ENCODE measurements around the gene PDK2. TPM values are rescaled to one million over a fixed set of nuclear protein-coding genes. Genes with fewer than 3 reads are reported as not detected.

PDK2 gene
- total and polyA plus RNA-seq, 12 donors, result 88.1 to 337 (median 225) TPM

- 95 to 96% methylated on average over 2 of the region's 2 CpGs for WGBS, 2 donors
- DNase-seq (no peak), ATAC-seq (no peak)
- Histone ChIP-seq H3K4me1 (peaks cover 26 to 58% (median 49%) of the 10 kb centered on the region in 9 donors), H3K27ac (peak overlapping the region in 7 of 10 donors; percentile 22 to 97 (median 91)), H3K4me3 (no peak overlapping the region), H3K27me3 (no peaks in the 10 kb centered on the region), H3K9me3 (peaks cover 0 to 4% (median 0%) of the 10 kb centered on the region in 11 donors), H3K36me3 (peaks cover 0 to 48% (median 20%) of the 10 kb centered on the region in 9 donors)
- TF ChIP-seq, protein P1, sequence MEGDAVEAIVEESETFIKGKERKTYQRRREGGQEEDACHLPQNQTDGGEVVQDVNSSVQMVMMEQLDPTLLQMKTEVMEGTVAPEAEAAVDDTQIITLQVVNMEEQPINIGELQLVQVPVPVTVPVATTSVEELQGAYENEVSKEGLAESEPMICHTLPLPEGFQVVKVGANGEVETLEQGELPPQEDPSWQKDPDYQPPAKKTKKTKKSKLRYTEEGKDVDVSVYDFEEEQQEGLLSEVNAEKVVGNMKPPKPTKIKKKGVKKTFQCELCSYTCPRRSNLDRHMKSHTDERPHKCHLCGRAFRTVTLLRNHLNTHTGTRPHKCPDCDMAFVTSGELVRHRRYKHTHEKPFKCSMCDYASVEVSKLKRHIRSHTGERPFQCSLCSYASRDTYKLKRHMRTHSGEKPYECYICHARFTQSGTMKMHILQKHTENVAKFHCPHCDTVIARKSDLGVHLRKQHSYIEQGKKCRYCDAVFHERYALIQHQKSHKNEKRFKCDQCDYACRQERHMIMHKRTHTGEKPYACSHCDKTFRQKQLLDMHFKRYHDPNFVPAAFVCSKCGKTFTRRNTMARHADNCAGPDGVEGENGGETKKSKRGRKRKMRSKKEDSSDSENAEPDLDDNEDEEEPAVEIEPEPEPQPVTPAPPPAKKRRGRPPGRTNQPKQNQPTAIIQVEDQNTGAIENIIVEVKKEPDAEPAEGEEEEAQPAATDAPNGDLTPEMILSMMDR (IDR thresholded peaks at IDR 0.05), result no peak
- intact Hi-C loops (cut with DNase I), result no loop called here
Measured at GRCh38 chr17:50066995-50067394, 28.2 kb upstream of the PDK2 start.

- Histone ChIP-seq H3K4me3 (no peak overlapping the region), H3K36me3 (peaks cover 0 to 58% (median 23%) of the 10 kb centered on the region in 9 donors), H3K4me1 (peaks cover 21 to 48% (median 39%) of the 10 kb centered on the region in 9 donors), H3K27ac (no peak overlapping the region), H3K9me3 (peaks cover 0 to 4% (median 0%) of the 10 kb centered on the region in 11 donors), H3K27me3 (no peaks in the 10 kb centered on the region)
- ATAC-seq (no peak), DNase-seq (no peak)
- intact Hi-C loops (cut with DNase I), result no loop called here
- TF ChIP-seq, protein P1 (IDR thresholded peaks at IDR 0.05), result no peak
- WGBS, 2 donors, result 93 to 95% methylated on average over 13 of the region's 13 CpGs
Measured at GRCh38 chr17:50067996-50068395, 27.2 kb upstream of the PDK2 start.

DNA sequence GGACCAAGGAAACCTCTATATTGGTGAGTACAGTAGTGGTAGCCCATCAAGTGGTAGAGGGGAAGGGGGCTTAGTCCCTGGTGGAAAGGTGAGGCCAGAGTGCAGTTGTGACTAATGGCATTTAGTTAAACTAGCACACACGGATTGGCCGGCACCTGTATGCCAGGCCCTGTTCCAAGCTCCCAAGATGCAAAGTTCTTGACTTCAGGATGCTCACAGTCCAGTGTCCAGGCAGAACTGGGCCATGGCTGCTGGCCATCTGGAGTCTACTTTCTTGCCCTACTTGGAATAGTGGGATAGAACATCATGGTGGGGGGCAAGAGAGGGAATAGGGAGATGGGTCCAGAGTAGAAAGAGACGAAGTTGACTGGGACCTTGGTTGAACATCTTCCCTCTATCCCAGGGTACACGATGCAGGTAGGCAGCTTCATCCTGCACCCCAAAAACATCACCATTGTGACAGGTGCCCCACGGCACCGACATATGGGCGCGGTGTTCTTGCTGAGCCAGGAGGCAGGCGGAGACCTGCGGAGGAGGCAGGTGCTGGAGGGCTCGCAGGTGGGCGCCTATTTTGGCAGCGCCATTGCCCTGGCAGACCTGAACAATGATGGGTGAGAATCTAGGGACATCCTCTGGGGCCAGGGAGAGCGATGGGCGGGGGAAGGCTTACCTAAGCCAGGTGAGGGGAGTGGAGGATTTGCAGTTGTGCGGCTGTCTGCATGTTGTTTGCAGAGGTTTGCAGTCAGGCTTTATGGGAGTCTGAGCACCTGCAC lies 24.1 kb upstream of the PDK2 start:
- 98% methylated on average over 15 to 16 of the region's 16 CpGs for WGBS, 2 donors
- TF ChIP-seq, protein P1 (IDR thresholded peaks at IDR 0.05), result no peak
- DNase-seq, result no peak
- Histone ChIP-seq H3K4me3 (no peak overlapping the region), H3K36me3 (peaks cover 0 to 87% (median 34%) of the 10 kb centered on the region in 9 donors), H3K9me3 (peaks cover 0 to 4% (median 0%) of the 10 kb centered on the region in 11 donors), H3K27ac (no peak overlapping the region), H3K4me1 (peaks cover 0 to 17% (median 13%) of the 10 kb centered on the region in 9 donors), H3K27me3 (no peaks in the 10 kb centered on the region)
- intact Hi-C loops (cut with DNase I), result no loop called here
- no peak for ATAC-seq

DNA sequence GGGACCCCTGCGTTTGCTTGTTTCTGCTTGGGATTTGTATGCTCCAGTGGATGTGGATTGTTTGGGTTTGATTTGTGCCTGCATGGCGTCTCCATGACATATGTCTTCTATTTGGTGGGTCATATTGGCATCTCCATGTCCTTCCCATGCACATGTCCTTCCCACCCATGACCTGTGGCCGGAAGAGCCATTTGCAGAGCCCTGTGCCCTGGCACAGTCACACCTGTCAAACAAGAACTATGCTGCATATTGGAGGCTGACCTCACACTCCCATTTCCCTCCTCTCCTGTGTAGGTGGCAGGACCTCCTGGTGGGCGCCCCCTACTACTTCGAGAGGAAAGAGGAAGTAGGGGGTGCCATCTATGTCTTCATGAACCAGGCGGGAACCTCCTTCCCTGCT lies 23.5 kb upstream of the PDK2 start:
- intact Hi-C loops (cut with DNase I), result no loop called here
- DNase-seq (no peak), ATAC-seq (no peak)
- Histone ChIP-seq H3K9me3 (peaks cover 0 to 4% (median 0%) of the 10 kb centered on the region in 11 donors), H3K27ac (no peak overlapping the region), H3K36me3 (peaks cover 0 to 89% (median 35%) of the 10 kb centered on the region in 9 donors), H3K27me3 (no peaks in the 10 kb centered on the region), H3K4me1 (peaks cover 0 to 11% (median 7%) of the 10 kb centered on the region in 9 donors), H3K4me3 (no peak overlapping the region)
- WGBS, 2 donors, result 80 to 90% methylated on average over 6 of the region's 6 CpGs
- TF ChIP-seq, protein P1 (IDR thresholded peaks at IDR 0.05), result no peak

Measured in heart right ventricle (tissue), 16 donors.